ENCODE results near the gene MRTFB. TPM values are rescaled to one million over a fixed set of nuclear protein-coding genes. Genes with fewer than 3 reads are reported as not detected.

The MRTFB gene
- total RNA-seq, 1 experiment from 2014 or later, result 29.5 TPM

DNA sequence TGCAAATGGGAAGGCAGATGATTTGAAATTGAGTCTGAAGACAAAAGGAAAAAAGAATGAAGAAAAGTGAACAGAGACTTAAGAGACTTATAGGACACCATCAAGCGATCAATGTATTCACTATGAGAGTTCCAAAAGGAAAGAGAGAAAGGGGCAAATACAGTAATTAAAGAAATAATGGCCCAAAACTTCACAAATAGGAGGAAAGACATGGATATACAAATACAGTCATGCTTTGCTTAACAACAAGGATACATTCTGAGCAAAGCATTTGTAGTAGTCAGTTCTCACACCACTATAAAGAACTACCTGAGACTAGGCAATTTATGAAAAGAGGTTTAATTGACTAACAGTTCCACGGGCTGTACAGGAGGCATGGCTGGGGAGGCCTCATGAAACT lies 152.5 kb downstream of the MRTFB start:
- no peaks in the 10 kb centered on the region for H3K27me3 Mint-ChIP-seq (ENCODE audit: insufficient read depth, unreplicated experiment)
- no peaks in the 10 kb centered on the region for H3K9me3 ChIP-seq
- intact Hi-C loops (cut with micrococcal nuclease; ENCODE audit: unreplicated experiment), result no loop called here
- H3K36me3 ChIP-seq (ENCODE audit: control insufficient read depth, insufficient read depth, low read length), result no peaks in the 10 kb centered on the region
- ChIA-PET POLR2A (no interaction called here), CTCF (no interaction called here)
- peaks cover 22% of the 10 kb centered on the region for H3K4me1 ChIP-seq
- BruUV-seq (replicated peaks), result no TSS peak
- H3K27me3 ChIP-seq (replicated peaks; ENCODE audit: control insufficient read depth, insufficient read depth, low read length), result no peaks in the 10 kb centered on the region
- no peak overlapping the region for H3K4me3 ChIP-seq (ENCODE audit: low read depth, low read length)
- H3K27ac Mint-ChIP-seq (ENCODE audit: unreplicated experiment), result no peak overlapping the region
- DNase-seq, result no peak
- H3K36me3 Mint-ChIP-seq (ENCODE audit: insufficient read depth, unreplicated experiment), result peaks cover 41% of the 10 kb centered on the region
- no peak overlapping the region for H3K4me3 Mint-ChIP-seq (ENCODE audit: unreplicated experiment)
- peaks cover 13% of the 10 kb centered on the region for H3K9me3 Mint-ChIP-seq (ENCODE audit: unreplicated experiment)
- H3K4me1 Mint-ChIP-seq (ENCODE audit: low read depth, unreplicated experiment), result peaks cover 13% of the 10 kb centered on the region
- TF ChIP-seq CTCF (IDR thresholded peaks at IDR 0.05; ENCODE audit: insufficient read depth in 1 of 2, low read depth in 1 of 2, low read length in 1 of 2, severe bottlenecking in 1 of 2, unreplicated experiment in 1 of 2), result no peak

DNA sequence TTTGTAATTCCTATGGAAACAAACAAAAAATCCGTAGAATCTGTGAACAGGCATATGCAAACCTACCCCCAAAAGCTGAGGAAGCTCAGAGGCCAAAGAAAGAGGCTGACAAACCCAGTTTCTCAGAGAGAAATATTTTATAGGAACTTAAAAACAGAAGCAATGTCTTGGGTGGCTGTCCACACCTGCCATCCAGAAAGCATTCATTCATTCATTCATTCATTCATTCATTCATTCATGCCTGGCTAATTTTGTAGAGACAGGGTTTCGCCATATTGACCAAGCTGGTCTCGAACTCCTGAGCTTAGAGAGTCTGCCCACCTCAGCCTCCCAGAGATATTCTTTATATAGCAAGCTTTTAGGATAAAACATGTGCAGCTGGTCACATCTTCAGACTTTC lies 154.3 kb downstream of the MRTFB start:
- CTCF ChIA-PET, result no interaction called here
- POLR2A ChIA-PET, result no interaction called here
- no peaks in the 10 kb centered on the region for H3K9me3 ChIP-seq
- DNase-seq, result no peak
- no peak for TF ChIP-seq CTCF (IDR thresholded peaks at IDR 0.05; ENCODE audit: insufficient read depth in 1 of 2, low read depth in 1 of 2, low read length in 1 of 2, severe bottlenecking in 1 of 2, unreplicated experiment in 1 of 2)
- H3K4me3 ChIP-seq (ENCODE audit: low read depth, low read length), result no peak overlapping the region
- Mint-ChIP-seq H3K27me3 (ENCODE audit: insufficient read depth, unreplicated experiment) (no peaks in the 10 kb centered on the region), H3K4me1 (ENCODE audit: low read depth, unreplicated experiment) (peaks cover 1% of the 10 kb centered on the region), H3K36me3 (ENCODE audit: insufficient read depth, unreplicated experiment) (peaks cover 37% of the 10 kb centered on the region), H3K27ac (ENCODE audit: unreplicated experiment) (no peak overlapping the region), H3K9me3 (ENCODE audit: unreplicated experiment) (peaks cover 13% of the 10 kb centered on the region), H3K4me3 (ENCODE audit: unreplicated experiment) (no peak overlapping the region)
- intact Hi-C loops (cut with micrococcal nuclease; ENCODE audit: unreplicated experiment), result no loop called here
- no TSS peak for BruUV-seq (replicated peaks)
- peaks cover 9% of the 10 kb centered on the region for H3K4me1 ChIP-seq
- no peaks in the 10 kb centered on the region for H3K36me3 ChIP-seq (ENCODE audit: control insufficient read depth, insufficient read depth, low read length)
- H3K27me3 ChIP-seq (replicated peaks; ENCODE audit: control insufficient read depth, insufficient read depth, low read length), result no peaks in the 10 kb centered on the region

GRCh38 chr16:14232106-14232864 lies 161.2 kb downstream of the MRTFB start:
- ChIA-PET CTCF (interaction anchor here (0.6 kb wide), 1 partner anchor 263 kb away, joined by 4 read pairs; no protein-coding TSS in a partner anchor), POLR2A (no interaction called here)
- H3K27me3 Mint-ChIP-seq (ENCODE audit: insufficient read depth, unreplicated experiment), result no peaks in the 10 kb centered on the region
- no peak overlapping the region for H3K4me3 Mint-ChIP-seq (ENCODE audit: unreplicated experiment)
- Histone ChIP-seq H3K4me3 (ENCODE audit: low read depth, low read length) (no peak overlapping the region), H3K27me3 (replicated peaks; ENCODE audit: control insufficient read depth, insufficient read depth, low read length) (no peaks in the 10 kb centered on the region), H3K36me3 (ENCODE audit: control insufficient read depth, insufficient read depth, low read length) (no peaks in the 10 kb centered on the region), H3K9me3 (no peaks in the 10 kb centered on the region), H3K4me1 (peaks cover 17% of the 10 kb centered on the region)
- no peaks in the 10 kb centered on the region for H3K4me1 Mint-ChIP-seq (ENCODE audit: low read depth, unreplicated experiment)
- no peak for TF ChIP-seq CTCF (IDR thresholded peaks at IDR 0.05; ENCODE audit: insufficient read depth in 1 of 2, low read depth in 1 of 2, low read length in 1 of 2, severe bottlenecking in 1 of 2, unreplicated experiment in 1 of 2)
- no peaks in the 10 kb centered on the region for H3K9me3 Mint-ChIP-seq (ENCODE audit: unreplicated experiment)
- H3K36me3 Mint-ChIP-seq (ENCODE audit: insufficient read depth, unreplicated experiment), result peaks cover 19% of the 10 kb centered on the region
- no peak overlapping the region for H3K27ac Mint-ChIP-seq (ENCODE audit: unreplicated experiment)
- no TSS peak for BruUV-seq (replicated peaks)
- no peak for DNase-seq
- intact Hi-C loops (cut with micrococcal nuclease; ENCODE audit: unreplicated experiment), result no loop called here
